Skeletal muscle satellite cell (primary cell): ENCODE data around the gene CCDC74B. TPM values are rescaled to one million over a fixed set of nuclear protein-coding genes. Genes with fewer than 3 reads are reported as not detected.
"Not testable (repeated sequence)": the region's sequence is repeated elsewhere in the genome, so short reads cannot be mapped to it uniquely, and the experiment has no call there.

Experiments
- H3K27me3 ChIP-seq: 2 replicates; pipeline ENCODE4 v1.7.0; 2013; ENCODE audit warnings: low read length; ENCODE audit not compliant: control insufficient read depth, insufficient read depth
- H3K36me3 ChIP-seq: 2 replicates; pipeline ENCODE4 v1.7.0; 2013; ENCODE audit warnings: mild to moderate bottlenecking, control low read depth, low read length; ENCODE audit not compliant: insufficient read depth
- H3K4me1 ChIP-seq: 2 replicates; pipeline ENCODE4 v1.7.0; 2013; ENCODE audit warnings: low read length; ENCODE audit not compliant: control insufficient read depth, insufficient read depth
- H3K4me2 ChIP-seq: 2 replicates; pipeline ENCODE4 v1.7.0; 2013; ENCODE audit warnings: mild to moderate bottlenecking, low read length
- H3K4me3 ChIP-seq: 2 replicates; pipeline ENCODE4 v1.7.0; 2013; ENCODE audit warnings: low read length
- H3K9ac ChIP-seq: 2 replicates; pipeline ENCODE4 v1.7.0; 2013; ENCODE audit warnings: mild to moderate bottlenecking, low read depth, low read length, moderate library complexity
- H3K9me3 ChIP-seq: replicated peaks from 2 replicates; pipeline ENCODE4 v1.7.0; 2013; ENCODE audit warnings: mild to moderate bottlenecking, control low read depth, low read length
- small RNA-seq: library from RNA; depleted of rRNA; stranded (forward); fragments of <200 nt; gene quantifications from one replicate; pipeline ENCODE3, GENCODE V24; 2012

The CCDC74B gene

GRCh38 chr2:130120924-130121323 is 24.0 kb downstream of the CCDC74B start:
- H3K9ac ChIP-seq, H3K27me3 ChIP-seq, H3K4me2 ChIP-seq, H3K4me3 ChIP-seq, H3K9me3 ChIP-seq, H3K36me3 ChIP-seq, H3K4me1 ChIP-seq: not testable (repeated sequence)

DNA sequence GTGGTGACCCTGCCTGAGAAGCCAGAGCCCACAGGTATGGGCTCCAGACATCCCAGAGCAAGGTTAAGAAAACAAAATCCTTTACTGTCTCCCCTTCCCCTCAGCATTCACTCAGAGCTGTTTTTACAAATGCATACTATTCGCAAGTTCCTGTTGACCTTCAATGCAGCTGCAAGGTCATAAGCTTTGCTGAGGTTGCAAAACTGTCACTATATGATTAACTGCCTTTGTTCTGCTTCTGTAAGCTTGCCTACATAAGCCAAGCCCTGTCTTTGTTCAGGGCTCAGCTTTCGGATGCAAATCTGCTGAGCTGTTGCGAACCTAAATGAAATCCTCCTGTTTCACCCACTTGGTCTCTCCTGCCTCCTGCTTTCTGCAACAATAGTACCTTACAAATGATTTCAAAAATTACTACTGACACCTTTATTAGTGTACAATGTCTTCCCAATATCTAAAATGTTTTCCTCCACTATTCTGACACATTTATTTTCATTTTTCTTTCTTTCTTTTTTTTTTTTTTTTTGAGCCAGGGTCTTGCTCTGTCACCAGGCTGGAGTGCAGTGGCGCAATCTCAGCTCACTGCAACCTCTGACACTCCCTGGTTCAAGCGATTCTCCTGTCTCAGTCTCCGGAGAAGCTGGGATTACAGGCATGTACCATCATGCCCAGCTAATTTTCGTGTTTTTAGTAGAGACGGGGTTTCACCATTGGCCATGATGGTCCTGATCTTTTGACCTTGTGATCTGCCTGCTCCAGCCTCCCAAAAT is 42.1 kb downstream of the CCDC74B start:
- not testable (repeated sequence) for H3K9me3 ChIP-seq, H3K27me3 ChIP-seq, H3K4me2 ChIP-seq, H3K4me3 ChIP-seq, H3K9ac ChIP-seq, H3K36me3 ChIP-seq, H3K4me1 ChIP-seq

Small RNA genes lying within 50 kb of the gene (small RNA-seq; reads per million reads assigned to genes)
- gene RNU6-1049P = not detected
